PC-9 (cell line): ENCODE measurements around the gene ACSF2.

Experiments used
- EZH2 ChIP-seq: fragments of 200-600 bp; sonication (generic); IDR thresholded peaks from 2 replicates; pipeline ENCODE4 v1.8.0; 2017; ENCODE audit warnings: antibody characterized with exemption, low read depth
- TF ChIP-seq, protein P1 (sequence below): fragments of 200-600 bp; sonication (generic); conservative IDR thresholded peaks from 2 replicates; pipeline ENCODE4 v1.6.1; 2017; ENCODE audit warnings: mixed run types, antibody characterized with exemption, mild to moderate bottlenecking, moderate library complexity

DNA sequence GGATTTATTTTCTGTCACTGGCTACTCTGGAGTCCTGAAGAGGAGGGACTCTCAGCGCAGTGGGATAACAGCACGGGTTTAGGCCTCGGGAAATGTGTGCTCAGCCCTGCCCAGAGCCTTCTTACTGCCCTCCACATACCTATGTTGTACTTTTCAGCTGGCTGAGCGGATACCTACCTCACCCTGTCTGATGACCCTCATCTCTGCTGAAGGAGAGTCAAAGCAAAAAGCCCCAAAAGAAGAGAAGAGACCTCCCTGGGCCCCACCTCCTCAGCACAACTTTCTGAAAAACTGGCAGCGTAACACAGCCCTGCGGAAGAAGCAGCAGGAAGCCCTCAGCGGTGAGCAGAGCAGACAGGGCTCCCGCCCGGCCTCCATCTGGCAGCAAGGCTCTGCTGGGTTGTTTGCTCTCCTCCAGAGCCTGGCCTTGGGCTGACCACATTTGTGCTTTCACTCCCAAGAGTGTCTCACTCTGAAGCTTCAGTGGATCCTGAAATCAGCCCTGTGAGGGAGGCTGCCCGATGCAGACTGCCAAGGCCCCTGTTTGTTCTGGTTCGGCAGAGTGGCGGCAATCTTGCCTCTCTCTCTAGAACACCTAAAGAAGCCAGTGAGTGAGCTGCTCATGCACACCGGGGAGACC is 92.5 kb downstream of the ACSF2 start:
- TF ChIP-seq, protein P1, sequence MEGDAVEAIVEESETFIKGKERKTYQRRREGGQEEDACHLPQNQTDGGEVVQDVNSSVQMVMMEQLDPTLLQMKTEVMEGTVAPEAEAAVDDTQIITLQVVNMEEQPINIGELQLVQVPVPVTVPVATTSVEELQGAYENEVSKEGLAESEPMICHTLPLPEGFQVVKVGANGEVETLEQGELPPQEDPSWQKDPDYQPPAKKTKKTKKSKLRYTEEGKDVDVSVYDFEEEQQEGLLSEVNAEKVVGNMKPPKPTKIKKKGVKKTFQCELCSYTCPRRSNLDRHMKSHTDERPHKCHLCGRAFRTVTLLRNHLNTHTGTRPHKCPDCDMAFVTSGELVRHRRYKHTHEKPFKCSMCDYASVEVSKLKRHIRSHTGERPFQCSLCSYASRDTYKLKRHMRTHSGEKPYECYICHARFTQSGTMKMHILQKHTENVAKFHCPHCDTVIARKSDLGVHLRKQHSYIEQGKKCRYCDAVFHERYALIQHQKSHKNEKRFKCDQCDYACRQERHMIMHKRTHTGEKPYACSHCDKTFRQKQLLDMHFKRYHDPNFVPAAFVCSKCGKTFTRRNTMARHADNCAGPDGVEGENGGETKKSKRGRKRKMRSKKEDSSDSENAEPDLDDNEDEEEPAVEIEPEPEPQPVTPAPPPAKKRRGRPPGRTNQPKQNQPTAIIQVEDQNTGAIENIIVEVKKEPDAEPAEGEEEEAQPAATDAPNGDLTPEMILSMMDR: no peak
- no peak for TF ChIP-seq EZH2
